ENCODE data around the gene TMX1.

DNA sequence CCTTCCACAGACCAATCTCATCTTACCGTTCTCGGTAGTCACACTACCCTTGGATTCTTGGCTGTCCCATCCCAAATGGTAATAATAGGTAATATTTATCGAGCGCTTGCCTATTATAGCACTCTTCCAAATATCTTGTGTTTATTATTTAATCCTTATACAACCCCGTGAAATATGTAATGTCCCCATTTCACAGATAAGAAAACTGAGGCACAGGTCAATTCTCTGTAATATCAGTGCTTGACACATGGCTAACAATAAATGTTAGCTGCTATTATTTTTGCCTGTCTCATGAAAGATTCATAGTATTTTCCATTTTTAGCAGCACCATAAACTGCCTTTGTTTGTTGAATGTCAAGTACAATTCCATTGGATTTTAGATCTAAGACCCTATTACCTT is 4.5 kb downstream of the TMX1 start:
- no peak for TF ChIP-seq CTCF (IDR thresholded peaks at IDR 0.05; ENCODE audit: low read depth, low read length, missing input control)
- no peak for TF ChIP-seq GABPA (IDR thresholded peaks at IDR 0.05 in 1 of 2, conservative IDR thresholded peaks at IDR 0.05 in 1 of 2)
- TF ChIP-seq TAF1 (conservative IDR thresholded peaks at IDR 0.05): no peak
- TF ChIP-seq FOXA1 (IDR thresholded peaks at IDR 0.05): no peak
- TF ChIP-seq, protein P1, sequence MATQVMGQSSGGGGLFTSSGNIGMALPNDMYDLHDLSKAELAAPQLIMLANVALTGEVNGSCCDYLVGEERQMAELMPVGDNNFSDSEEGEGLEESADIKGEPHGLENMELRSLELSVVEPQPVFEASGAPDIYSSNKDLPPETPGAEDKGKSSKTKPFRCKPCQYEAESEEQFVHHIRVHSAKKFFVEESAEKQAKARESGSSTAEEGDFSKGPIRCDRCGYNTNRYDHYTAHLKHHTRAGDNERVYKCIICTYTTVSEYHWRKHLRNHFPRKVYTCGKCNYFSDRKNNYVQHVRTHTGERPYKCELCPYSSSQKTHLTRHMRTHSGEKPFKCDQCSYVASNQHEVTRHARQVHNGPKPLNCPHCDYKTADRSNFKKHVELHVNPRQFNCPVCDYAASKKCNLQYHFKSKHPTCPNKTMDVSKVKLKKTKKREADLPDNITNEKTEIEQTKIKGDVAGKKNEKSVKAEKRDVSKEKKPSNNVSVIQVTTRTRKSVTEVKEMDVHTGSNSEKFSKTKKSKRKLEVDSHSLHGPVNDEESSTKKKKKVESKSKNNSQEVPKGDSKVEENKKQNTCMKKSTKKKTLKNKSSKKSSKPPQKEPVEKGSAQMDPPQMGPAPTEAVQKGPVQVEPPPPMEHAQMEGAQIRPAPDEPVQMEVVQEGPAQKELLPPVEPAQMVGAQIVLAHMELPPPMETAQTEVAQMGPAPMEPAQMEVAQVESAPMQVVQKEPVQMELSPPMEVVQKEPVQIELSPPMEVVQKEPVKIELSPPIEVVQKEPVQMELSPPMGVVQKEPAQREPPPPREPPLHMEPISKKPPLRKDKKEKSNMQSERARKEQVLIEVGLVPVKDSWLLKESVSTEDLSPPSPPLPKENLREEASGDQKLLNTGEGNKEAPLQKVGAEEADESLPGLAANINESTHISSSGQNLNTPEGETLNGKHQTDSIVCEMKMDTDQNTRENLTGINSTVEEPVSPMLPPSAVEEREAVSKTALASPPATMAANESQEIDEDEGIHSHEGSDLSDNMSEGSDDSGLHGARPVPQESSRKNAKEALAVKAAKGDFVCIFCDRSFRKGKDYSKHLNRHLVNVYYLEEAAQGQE (IDR thresholded peaks at IDR 0.05): no peak
- no peak for TF ChIP-seq ZBTB33 (IDR thresholded peaks at IDR 0.05)
- no peak for TF ChIP-seq RAD21 (IDR thresholded peaks at IDR 0.05)
- TF ChIP-seq EGR1 (IDR thresholded peaks at IDR 0.05; ENCODE audit: low read depth in 2 of 2): no peak
- TF ChIP-seq MAX (IDR thresholded peaks at IDR 0.05): no peak
- no peak for TF ChIP-seq YY1 (IDR thresholded peaks at IDR 0.05)
- TF ChIP-seq HNF4G (IDR thresholded peaks at IDR 0.05): no peak

All from liver (tissue), 3 donors.